HEK293T (cell line): ENCODE results near the gene TMEM178A.

Source experiments
- ELF4 ChIP-seq: fragments of 450-650 bp; IDR thresholded peaks from 2 replicates; pipeline ENCODE4 v1.6.1; 2017; ENCODE audit warnings: antibody characterized with exemption
- FOXK2 ChIP-seq: fragments of 450-650 bp; IDR thresholded peaks from 2 replicates; pipeline ENCODE4 v1.6.1; 2016; ENCODE audit warnings: mild to moderate bottlenecking
- NFRKB ChIP-seq: fragments of 450-650 bp; IDR thresholded peaks from 2 replicates; pipeline ENCODE4 v1.6.1; 2016; ENCODE audit warnings: mild to moderate bottlenecking, moderate library complexity
- TARDBP ChIP-seq: fragments of 450-650 bp; IDR thresholded peaks from 2 replicates; pipeline ENCODE4 v1.6.1; 2016

DNA sequence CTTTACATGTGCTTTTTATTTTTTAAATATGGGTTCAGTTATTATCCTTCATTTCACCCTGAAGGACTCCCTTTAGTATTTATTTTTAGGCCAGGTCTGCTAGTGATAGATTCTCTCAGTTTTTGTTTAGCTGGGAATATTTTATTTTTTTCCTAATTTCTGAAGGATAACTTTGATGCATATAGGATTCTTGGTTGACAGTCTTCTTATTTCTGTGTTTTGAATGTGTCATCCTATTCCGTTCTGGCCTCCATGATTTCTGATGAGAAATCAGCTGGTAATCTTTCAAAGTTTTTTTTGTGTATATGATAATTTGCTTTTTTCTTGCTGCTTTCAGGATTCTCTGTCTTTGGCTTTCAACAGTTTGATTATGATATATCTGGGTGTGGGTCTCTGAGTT, 35.4 kb downstream of the TMEM178A start:
- no peak for TF ChIP-seq ELF4
- no peak for TF ChIP-seq TARDBP
- no peak for TF ChIP-seq FOXK2
- no peak for TF ChIP-seq NFRKB
